ENCODE data around the gene NTRK3. TPM values are rescaled to one million over a fixed set of nuclear protein-coding genes. Genes with fewer than 3 reads are reported as not detected.

The NTRK3 gene
- total RNA-seq, 3 donors from 2014 or later (not counting 1 experiment from before 2014, with no cell fraction given): not detected

GRCh38 chr15:88060383-88060782 lies 196.2 kb downstream of the NTRK3 start:
- Histone ChIP-seq H3K27ac (ENCODE audit: low read length) (no peak overlapping the region), H3K4me1 (ENCODE audit: control insufficient read depth, insufficient read depth, low read length) (no peaks in the 10 kb centered on the region), H3K4me3 (ENCODE audit: low read length) (no peak overlapping the region), H3K9me3 (ENCODE audit: control insufficient read depth, insufficient read depth, low read length) (no peaks in the 10 kb centered on the region), H3K27me3 (ENCODE audit: control insufficient read depth, insufficient read depth, low read length) (no peaks in the 10 kb centered on the region), H3K36me3 (ENCODE audit: control insufficient read depth, insufficient read depth, low read length) (no peaks in the 10 kb centered on the region)
- TF ChIP-seq, protein P1, sequence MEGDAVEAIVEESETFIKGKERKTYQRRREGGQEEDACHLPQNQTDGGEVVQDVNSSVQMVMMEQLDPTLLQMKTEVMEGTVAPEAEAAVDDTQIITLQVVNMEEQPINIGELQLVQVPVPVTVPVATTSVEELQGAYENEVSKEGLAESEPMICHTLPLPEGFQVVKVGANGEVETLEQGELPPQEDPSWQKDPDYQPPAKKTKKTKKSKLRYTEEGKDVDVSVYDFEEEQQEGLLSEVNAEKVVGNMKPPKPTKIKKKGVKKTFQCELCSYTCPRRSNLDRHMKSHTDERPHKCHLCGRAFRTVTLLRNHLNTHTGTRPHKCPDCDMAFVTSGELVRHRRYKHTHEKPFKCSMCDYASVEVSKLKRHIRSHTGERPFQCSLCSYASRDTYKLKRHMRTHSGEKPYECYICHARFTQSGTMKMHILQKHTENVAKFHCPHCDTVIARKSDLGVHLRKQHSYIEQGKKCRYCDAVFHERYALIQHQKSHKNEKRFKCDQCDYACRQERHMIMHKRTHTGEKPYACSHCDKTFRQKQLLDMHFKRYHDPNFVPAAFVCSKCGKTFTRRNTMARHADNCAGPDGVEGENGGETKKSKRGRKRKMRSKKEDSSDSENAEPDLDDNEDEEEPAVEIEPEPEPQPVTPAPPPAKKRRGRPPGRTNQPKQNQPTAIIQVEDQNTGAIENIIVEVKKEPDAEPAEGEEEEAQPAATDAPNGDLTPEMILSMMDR (IDR thresholded peaks at IDR 0.05): no peak
- Mint-ChIP-seq H3K27ac (no peak overlapping the region), H3K27me3 (ENCODE audit: low read depth in 2 of 2) (no peaks in the 10 kb centered on the region), H3K4me3 (no peak overlapping the region), H3K4me1 (no peaks in the 10 kb centered on the region), H3K36me3 (no peaks in the 10 kb centered on the region), H3K9me3 (no peaks in the 10 kb centered on the region)
- DNase-seq: no peak
- no peak for ATAC-seq
- intact Hi-C loops (cut with micrococcal nuclease): no loop called here
- WGBS (ENCODE audit: insufficient coverage): 76% methylated on average over 4 of the region's 4 CpGs

DNA sequence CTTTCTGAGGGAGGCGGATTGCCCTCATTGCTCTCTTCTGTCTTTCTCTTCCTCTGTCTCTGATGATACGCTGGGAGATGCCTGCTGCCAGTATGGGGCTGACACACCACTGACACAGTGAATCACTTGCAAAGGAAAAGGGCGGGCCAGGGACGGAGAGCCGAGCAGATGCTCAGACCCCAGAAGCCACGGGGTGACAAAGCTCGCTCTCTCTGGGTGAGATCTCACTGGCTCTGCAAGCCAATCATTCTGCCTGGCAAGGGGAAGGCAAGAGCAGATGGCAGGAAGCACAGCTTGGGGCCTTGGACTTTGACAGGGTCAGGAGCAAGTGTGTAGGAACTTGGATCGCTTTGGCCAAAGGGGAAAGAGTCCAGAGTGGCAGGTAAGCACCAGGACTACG lies 198.7 kb downstream of the NTRK3 start:
- TF ChIP-seq, protein P1 (IDR thresholded peaks at IDR 0.05): no peak
- intact Hi-C loops (cut with micrococcal nuclease): no loop called here
- DNase-seq: no peak
- no peaks in the 10 kb centered on the region for H3K9me3 Mint-ChIP-seq
- Histone ChIP-seq H3K9me3 (ENCODE audit: control insufficient read depth, insufficient read depth, low read length) (no peaks in the 10 kb centered on the region), H3K27ac (ENCODE audit: low read length) (no peak overlapping the region), H3K4me1 (ENCODE audit: control insufficient read depth, insufficient read depth, low read length) (no peaks in the 10 kb centered on the region), H3K4me3 (ENCODE audit: low read length) (no peak overlapping the region), H3K27me3 (ENCODE audit: control insufficient read depth, insufficient read depth, low read length) (no peaks in the 10 kb centered on the region), H3K36me3 (ENCODE audit: control insufficient read depth, insufficient read depth, low read length) (no peaks in the 10 kb centered on the region)
- H3K4me1 Mint-ChIP-seq: no peaks in the 10 kb centered on the region
- H3K27me3 Mint-ChIP-seq (ENCODE audit: low read depth in 2 of 2): no peaks in the 10 kb centered on the region
- ATAC-seq: no peak
- H3K36me3 Mint-ChIP-seq: no peaks in the 10 kb centered on the region
- H3K27ac Mint-ChIP-seq: no peak overlapping the region
- H3K4me3 Mint-ChIP-seq: no peak overlapping the region
- WGBS (ENCODE audit: insufficient coverage): 80% methylated on average over 9 of the region's 9 CpGs

DNA sequence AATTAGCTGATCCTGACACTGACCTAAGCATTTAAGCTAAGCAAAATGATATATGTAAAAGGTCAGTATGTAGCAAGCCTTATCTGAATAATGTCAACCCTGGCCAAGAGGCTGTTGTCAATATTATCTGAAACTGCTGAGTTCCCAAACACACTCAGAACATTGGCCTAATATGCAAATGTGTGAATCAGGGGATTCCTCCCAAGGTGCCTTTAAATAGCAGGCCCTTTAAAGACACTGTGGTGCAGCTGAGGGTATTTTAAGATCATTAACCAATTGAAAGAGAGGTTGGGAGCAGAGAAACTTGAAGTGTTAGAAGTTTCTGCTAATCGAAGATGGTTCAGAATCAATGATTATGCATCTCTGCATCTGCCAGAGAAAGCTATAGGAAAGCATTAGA lies 207.0 kb downstream of the NTRK3 start:
- Histone ChIP-seq H3K4me3 (ENCODE audit: low read length) (no peak overlapping the region), H3K36me3 (ENCODE audit: control insufficient read depth, insufficient read depth, low read length) (no peaks in the 10 kb centered on the region), H3K27me3 (ENCODE audit: control insufficient read depth, insufficient read depth, low read length) (no peaks in the 10 kb centered on the region), H3K9me3 (ENCODE audit: control insufficient read depth, insufficient read depth, low read length) (no peaks in the 10 kb centered on the region), H3K4me1 (ENCODE audit: control insufficient read depth, insufficient read depth, low read length) (no peaks in the 10 kb centered on the region), H3K27ac (ENCODE audit: low read length) (no peak overlapping the region)
- no peak overlapping the region for H3K4me3 Mint-ChIP-seq
- WGBS (ENCODE audit: insufficient coverage): 73% methylated on average over 1 of the region's 1 CpG
- intact Hi-C loops (cut with micrococcal nuclease): no loop called here
- DNase-seq (no peak), ATAC-seq (no peak)
- no peaks in the 10 kb centered on the region for H3K4me1 Mint-ChIP-seq
- peaks cover 3 to 7% of the 10 kb centered on the region in 2 donors for H3K27me3 Mint-ChIP-seq (ENCODE audit: low read depth in 2 of 2)
- TF ChIP-seq, protein P1 (IDR thresholded peaks at IDR 0.05): no peak
- no peaks in the 10 kb centered on the region for H3K9me3 Mint-ChIP-seq
- no peaks in the 10 kb centered on the region for H3K36me3 Mint-ChIP-seq
- no peak overlapping the region for H3K27ac Mint-ChIP-seq

DNA sequence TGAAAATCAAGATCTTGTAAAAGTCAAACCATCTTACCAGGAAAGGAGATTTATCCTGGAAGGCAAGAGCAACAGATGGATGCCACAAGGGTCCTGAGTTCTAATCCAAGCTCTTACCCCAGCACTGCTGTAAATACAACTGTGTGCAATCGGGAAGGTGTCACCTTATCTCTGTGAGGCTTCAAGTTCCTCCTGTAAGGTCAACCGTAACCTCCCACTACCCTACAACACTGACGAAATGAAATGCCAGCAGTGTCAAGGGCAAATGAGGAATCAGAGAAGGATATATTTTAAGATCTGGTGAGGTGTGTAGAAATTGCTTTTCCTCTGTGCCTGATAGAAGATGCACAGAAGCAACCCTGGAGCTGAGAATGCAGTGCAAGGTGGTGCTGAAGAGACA lies 207.8 kb downstream of the NTRK3 start:
- no peaks in the 10 kb centered on the region for H3K4me1 Mint-ChIP-seq

More for the DNA sequence above, 207.8 kb downstream of the NTRK3 start:
- H3K27me3 Mint-ChIP-seq (ENCODE audit: low read depth in 2 of 2): peaks cover 3 to 7% of the 10 kb centered on the region in 2 donors
- Histone ChIP-seq H3K4me3 (ENCODE audit: low read length) (no peak overlapping the region), H3K36me3 (ENCODE audit: control insufficient read depth, insufficient read depth, low read length) (no peaks in the 10 kb centered on the region), H3K9me3 (ENCODE audit: control insufficient read depth, insufficient read depth, low read length) (no peaks in the 10 kb centered on the region), H3K27ac (ENCODE audit: low read length) (no peak overlapping the region), H3K4me1 (ENCODE audit: control insufficient read depth, insufficient read depth, low read length) (no peaks in the 10 kb centered on the region), H3K27me3 (ENCODE audit: control insufficient read depth, insufficient read depth, low read length) (no peaks in the 10 kb centered on the region)
- intact Hi-C loops (cut with micrococcal nuclease): no loop called here
- 82% methylated on average over 2 of the region's 3 CpGs for WGBS (ENCODE audit: insufficient coverage)
- ATAC-seq (no peak), DNase-seq (no peak)
- H3K9me3 Mint-ChIP-seq: no peaks in the 10 kb centered on the region
- H3K27ac Mint-ChIP-seq: no peak overlapping the region
- no peaks in the 10 kb centered on the region for H3K36me3 Mint-ChIP-seq
- no peak overlapping the region for H3K4me3 Mint-ChIP-seq
- TF ChIP-seq, protein P1 (IDR thresholded peaks at IDR 0.05): no peak
